RWPE2 (cell line): ENCODE results near the gene C6orf15.

ENCODE experiments used
- ATAC-seq: fragments of 200-7000 bp; cut with Tn5 transposase; 3 replicates; pipeline ENCODE4 v1.9.1; 2021; ENCODE audit warnings: low read depth
- DNase-seq: peaks from one replicate; pipeline ENCODE4 v3.0.0-alpha.2; 2020; ENCODE audit warnings: low spot score
- H3K27ac ChIP-seq: fragments of 450-650 bp; 2 replicates; pipeline ENCODE4 v1.5.1; 2017; ENCODE audit warnings: mild to moderate bottlenecking; ENCODE audit not compliant: poor library complexity, severe bottlenecking
- H3K27me3 ChIP-seq: fragments of 250-450 bp; sonication (Bioruptor Pico); 2 replicates; pipeline ENCODE4 v1.5.1; 2021; ENCODE audit warnings: mild to moderate bottlenecking, moderate library complexity; ENCODE audit not compliant: insufficient read depth, poor library complexity, severe bottlenecking
- H3K36me3 ChIP-seq: fragments of 250-450 bp; sonication (Bioruptor Pico); 2 replicates; pipeline ENCODE4 v1.5.1; 2020; ENCODE audit warnings: low read depth, mild to moderate bottlenecking, moderate library complexity
- H3K4me1 ChIP-seq: fragments of 250-450 bp; sonication (Bioruptor Pico); 2 replicates; pipeline ENCODE4 v1.5.1; 2021; ENCODE audit warnings: mild to moderate bottlenecking, moderate library complexity; ENCODE audit not compliant: insufficient read depth, poor library complexity, severe bottlenecking
- H3K4me3 ChIP-seq: fragments of 250-450 bp; sonication (Bioruptor Pico); 2 replicates; pipeline ENCODE4 v1.5.1; 2021; ENCODE audit warnings: mild to moderate bottlenecking, moderate library complexity; ENCODE audit not compliant: severe bottlenecking
- H3K9me3 ChIP-seq: fragments of 250-450 bp; sonication (Bioruptor Pico); 2 replicates; pipeline ENCODE4 v1.5.1; 2021; ENCODE audit warnings: mild to moderate bottlenecking, moderate library complexity; ENCODE audit not compliant: severe bottlenecking
- CTCF ChIP-seq: fragments of 450-650 bp; IDR thresholded peaks from one replicate; pipeline ENCODE4 v1.5.1; 2017; ENCODE audit warnings: mild to moderate bottlenecking, moderate library complexity; ENCODE audit not compliant: poor library complexity, severe bottlenecking

C6orf15 gene

GRCh38 chr6:31131595-31131994 lies 19.2 kb upstream of the C6orf15 start:
- Histone ChIP-seq H3K4me3 (no peak overlapping the region), H3K27me3 (no peaks in the 10 kb centered on the region), H3K27ac (no peak overlapping the region), H3K36me3 (no peaks in the 10 kb centered on the region), H3K4me1 (no peaks in the 10 kb centered on the region), H3K9me3 (no peaks in the 10 kb centered on the region)
- no peak for TF ChIP-seq CTCF
- ATAC-seq (no peak), DNase-seq (no peak)

GRCh38 chr6:31130751-31131150 lies 18.4 kb upstream of the C6orf15 start:
- peaks cover 6% of the 10 kb centered on the region for H3K4me1 ChIP-seq
- no peak overlapping the region for H3K27ac ChIP-seq
- ATAC-seq (no peak), DNase-seq (no peak)
- TF ChIP-seq CTCF, result no peak
- no peaks in the 10 kb centered on the region for H3K27me3 ChIP-seq
- no peaks in the 10 kb centered on the region for H3K9me3 ChIP-seq
- H3K36me3 ChIP-seq, result no peaks in the 10 kb centered on the region
- no peak overlapping the region for H3K4me3 ChIP-seq

- DNase-seq (no peak), ATAC-seq (no peak)
- H3K36me3 ChIP-seq, result no peaks in the 10 kb centered on the region
- no peaks in the 10 kb centered on the region for H3K9me3 ChIP-seq
- H3K27ac ChIP-seq, result no peak overlapping the region
- no peaks in the 10 kb centered on the region for H3K27me3 ChIP-seq
- peaks cover 20% of the 10 kb centered on the region for H3K4me1 ChIP-seq
- no peak for TF ChIP-seq CTCF
- no peak overlapping the region for H3K4me3 ChIP-seq
Observed at GRCh38 chr6:31129130-31129529, 16.8 kb upstream of the C6orf15 start.

GRCh38 chr6:31128093-31128676 lies 15.8 kb upstream of the C6orf15 start:
- no peak overlapping the region for H3K27ac ChIP-seq
- H3K4me3 ChIP-seq, result no peak overlapping the region
- peaks cover 26% of the 10 kb centered on the region for H3K4me1 ChIP-seq
- no peaks in the 10 kb centered on the region for H3K36me3 ChIP-seq
- no peaks in the 10 kb centered on the region for H3K9me3 ChIP-seq
- ATAC-seq (0 out of 3 replicates have a peak, but pooled peaks have one; percentile 18), DNase-seq (no peak)
- peak; percentile 95 for TF ChIP-seq CTCF
- H3K27me3 ChIP-seq, result no peaks in the 10 kb centered on the region

GRCh38 chr6:31126396-31127175 lies 14.2 kb upstream of the C6orf15 start:
- Histone ChIP-seq H3K4me3 (no peak overlapping the region), H3K27me3 (no peaks in the 10 kb centered on the region), H3K36me3 (no peaks in the 10 kb centered on the region), H3K4me1 (peaks cover 38% of the 10 kb centered on the region), H3K27ac (peak overlapping the region; percentile 51), H3K9me3 (no peaks in the 10 kb centered on the region)
- ATAC-seq (no peak), DNase-seq (no peak)
- no peak for TF ChIP-seq CTCF
